ENCODE results near the gene DOK6.

Gene DOK6

DNA sequence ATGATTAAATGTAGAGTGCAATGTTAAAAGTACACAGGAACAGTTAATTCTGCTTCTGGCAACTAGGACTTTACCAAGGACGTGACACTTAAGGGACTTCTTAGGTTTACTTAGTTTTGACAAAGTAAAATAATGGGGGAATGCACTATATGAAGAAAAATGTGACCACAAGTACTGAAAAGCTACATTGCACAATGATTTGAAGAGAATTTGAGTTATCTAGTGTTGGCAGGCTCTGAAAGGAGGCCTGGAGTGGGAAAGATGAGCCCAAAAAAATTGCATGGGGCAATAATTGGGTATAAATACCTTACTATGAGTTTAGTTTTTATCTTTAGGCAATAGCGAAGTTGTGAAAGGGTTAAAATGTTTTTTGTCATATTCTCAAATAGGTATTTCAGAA lies 173.7 kb downstream of the DOK6 start:
- TF ChIP-seq, protein P1, sequence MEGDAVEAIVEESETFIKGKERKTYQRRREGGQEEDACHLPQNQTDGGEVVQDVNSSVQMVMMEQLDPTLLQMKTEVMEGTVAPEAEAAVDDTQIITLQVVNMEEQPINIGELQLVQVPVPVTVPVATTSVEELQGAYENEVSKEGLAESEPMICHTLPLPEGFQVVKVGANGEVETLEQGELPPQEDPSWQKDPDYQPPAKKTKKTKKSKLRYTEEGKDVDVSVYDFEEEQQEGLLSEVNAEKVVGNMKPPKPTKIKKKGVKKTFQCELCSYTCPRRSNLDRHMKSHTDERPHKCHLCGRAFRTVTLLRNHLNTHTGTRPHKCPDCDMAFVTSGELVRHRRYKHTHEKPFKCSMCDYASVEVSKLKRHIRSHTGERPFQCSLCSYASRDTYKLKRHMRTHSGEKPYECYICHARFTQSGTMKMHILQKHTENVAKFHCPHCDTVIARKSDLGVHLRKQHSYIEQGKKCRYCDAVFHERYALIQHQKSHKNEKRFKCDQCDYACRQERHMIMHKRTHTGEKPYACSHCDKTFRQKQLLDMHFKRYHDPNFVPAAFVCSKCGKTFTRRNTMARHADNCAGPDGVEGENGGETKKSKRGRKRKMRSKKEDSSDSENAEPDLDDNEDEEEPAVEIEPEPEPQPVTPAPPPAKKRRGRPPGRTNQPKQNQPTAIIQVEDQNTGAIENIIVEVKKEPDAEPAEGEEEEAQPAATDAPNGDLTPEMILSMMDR (IDR thresholded peaks at IDR 0.05; ENCODE audit: low read depth, low read length), result no peak
- no peak overlapping the region for H3K4me3 ChIP-seq (replicated peaks in 1 of 2; ENCODE audit: low read depth in 2 of 2, low read length in 2 of 2)
- DNase-seq (ENCODE audit: low read depth in 2 of 2), result peak in 1 of 2 donors; percentile 15

DNA sequence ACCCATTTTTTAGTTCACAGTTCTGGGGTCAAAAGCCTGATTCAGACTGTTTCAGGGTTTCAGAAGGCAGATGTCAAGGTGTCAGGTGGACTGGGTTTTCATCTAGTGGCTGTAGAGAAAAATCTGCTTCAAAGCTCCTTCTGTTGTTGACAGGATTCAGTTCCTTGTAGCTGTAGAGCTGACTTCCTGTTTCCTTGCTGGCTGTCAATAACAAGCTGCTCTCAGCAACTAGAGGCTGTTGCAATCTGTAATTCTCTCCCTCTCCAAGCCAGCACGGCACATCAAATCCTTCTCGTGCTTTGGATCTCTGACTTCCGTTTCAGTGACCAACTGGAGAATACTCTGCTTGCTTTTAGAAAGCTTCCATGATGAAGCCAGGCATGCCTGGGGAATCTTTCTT lies 179.4 kb downstream of the DOK6 start:
- peak; percentile 24 to 62 for DNase-seq (ENCODE audit: low read depth in 2 of 2)
- TF ChIP-seq, protein P1 (IDR thresholded peaks at IDR 0.05; ENCODE audit: low read depth, low read length), result no peak
- H3K4me3 ChIP-seq (replicated peaks in 1 of 2; ENCODE audit: low read depth in 2 of 2, low read length in 2 of 2), result no peak overlapping the region

DNA sequence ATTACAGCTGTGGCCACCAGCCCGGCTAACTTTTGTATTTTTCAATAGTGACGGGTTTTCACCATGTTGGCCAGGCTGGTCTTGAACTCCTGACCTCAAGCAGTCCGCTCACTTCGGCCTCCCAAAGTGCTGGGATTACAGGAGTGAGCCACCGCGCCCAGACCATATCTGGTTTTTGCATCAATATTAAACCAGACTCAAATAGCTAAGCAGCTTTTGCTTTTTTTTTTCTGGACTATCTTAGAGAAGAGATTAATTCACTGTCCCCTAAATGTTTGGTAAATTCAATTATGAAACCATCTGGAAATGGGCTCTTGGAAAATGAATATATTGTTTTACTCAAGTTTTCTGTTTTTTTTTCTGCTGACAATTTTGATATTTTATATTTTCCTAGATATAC lies 183.7 kb downstream of the DOK6 start:
- no peak overlapping the region for H3K4me3 ChIP-seq (replicated peaks in 1 of 2; ENCODE audit: low read depth in 2 of 2, low read length in 2 of 2)
- DNase-seq (ENCODE audit: low read depth in 2 of 2), result no peak
- TF ChIP-seq, protein P1 (IDR thresholded peaks at IDR 0.05; ENCODE audit: low read depth, low read length), result no peak

- no peak overlapping the region for H3K4me3 ChIP-seq (replicated peaks in 1 of 2; ENCODE audit: low read depth in 2 of 2, low read length in 2 of 2)
- TF ChIP-seq, protein P1 (IDR thresholded peaks at IDR 0.05; ENCODE audit: low read depth, low read length), result no peak
- DNase-seq (ENCODE audit: low read depth in 2 of 2), result no peak
Observed at GRCh38 chr18:69585696-69586095, 185.0 kb downstream of the DOK6 start.

GRCh38 chr18:69586537-69586936 lies 185.8 kb downstream of the DOK6 start:
- DNase-seq (ENCODE audit: low read depth in 2 of 2), result no peak
- H3K4me3 ChIP-seq (replicated peaks in 1 of 2; ENCODE audit: low read depth in 2 of 2, low read length in 2 of 2), result no peak overlapping the region
- TF ChIP-seq, protein P1 (IDR thresholded peaks at IDR 0.05; ENCODE audit: low read depth, low read length), result no peak

GRCh38 chr18:69588301-69588700 lies 187.6 kb downstream of the DOK6 start:
- DNase-seq (ENCODE audit: low read depth in 2 of 2), result peak in 1 of 2 donors; percentile 4
- TF ChIP-seq, protein P1 (IDR thresholded peaks at IDR 0.05; ENCODE audit: low read depth, low read length), result no peak
- no peak overlapping the region for H3K4me3 ChIP-seq (replicated peaks in 1 of 2; ENCODE audit: low read depth in 2 of 2, low read length in 2 of 2)

GRCh38 chr18:69590150-69590549 lies 189.5 kb downstream of the DOK6 start:
- DNase-seq (ENCODE audit: low read depth in 2 of 2), result peak in 1 of 2 donors; percentile 1
- H3K4me3 ChIP-seq (replicated peaks in 1 of 2; ENCODE audit: low read depth in 2 of 2, low read length in 2 of 2), result no peak overlapping the region
- TF ChIP-seq, protein P1 (IDR thresholded peaks at IDR 0.05; ENCODE audit: low read depth, low read length), result no peak
